Astrocyte (in vitro differentiated cells and primary cell): ENCODE data around the gene TBX4. TPM values are rescaled to one million over a fixed set of nuclear protein-coding genes. Genes with fewer than 3 reads are reported as not detected.

Experiments used
- DNase-seq: peaks from one replicate; pipeline ENCODE4 v3.0.0-alpha.2; 2010; ENCODE audit warnings: low read depth
- FAIRE-seq: peaks from 2 replicates; lab custom pipeline; 2011; peaks lifted over from hg19 to GRCh38; lab: Jason Lieb, UNC
- H2AFZ ChIP-seq: 2 replicates; pipeline ENCODE4 v1.6.0; 2012; ENCODE audit warnings: low read depth, low read length, inconsistent platforms
- H3K27ac ChIP-seq: 2 replicates; pipeline ENCODE4 v1.5.1; 2011; ENCODE audit warnings: low read depth, low read length, inconsistent platforms
- H3K27me3 ChIP-seq: 2 replicates; pipeline ENCODE4 v1.6.0; 2011; ENCODE audit warnings: low read length, inconsistent platforms; ENCODE audit not compliant: insufficient read depth
- H3K36me3 ChIP-seq: 2 replicates; pipeline ENCODE4 v1.5.1; 2011; ENCODE audit warnings: low read length, inconsistent platforms; ENCODE audit not compliant: insufficient read depth
- H3K4me1 ChIP-seq: 2 replicates; pipeline ENCODE4 v1.5.1; 2011; ENCODE audit warnings: low read length, inconsistent platforms; ENCODE audit not compliant: insufficient read depth
- H3K4me2 ChIP-seq: 2 replicates; pipeline ENCODE4 v1.6.0; 2012; ENCODE audit warnings: low read length, inconsistent platforms
- H3K4me3 ChIP-seq: 2 replicates; pipeline ENCODE4 v1.5.1; 2011; ENCODE audit warnings: low read depth, mild to moderate bottlenecking, low read length, inconsistent platforms; ENCODE audit not compliant: insufficient read depth
- H3K79me2 ChIP-seq: 2 replicates; pipeline ENCODE4 v1.6.0; 2012; ENCODE audit warnings: mild to moderate bottlenecking, low read length, inconsistent platforms; ENCODE audit not compliant: insufficient read depth
- H3K9ac ChIP-seq: 2 replicates; pipeline ENCODE4 v1.6.0; 2012; ENCODE audit warnings: mild to moderate bottlenecking, low read length, inconsistent platforms
- H3K9me3 ChIP-seq: 2 replicates; pipeline ENCODE4 v1.5.1; 2012; ENCODE audit warnings: low read depth, mild to moderate bottlenecking, low read length, inconsistent platforms; ENCODE audit not compliant: insufficient read depth
- H4K20me1 ChIP-seq: 2 replicates; pipeline ENCODE4 v1.6.0; 2012; ENCODE audit warnings: low read length, inconsistent platforms; ENCODE audit not compliant: insufficient read depth
- H3K27ac Mint-ChIP-seq: one replicate; pipeline ENCODE4 v1.8.0; 2021; ENCODE audit warnings: mild to moderate bottlenecking, mixed read lengths; ENCODE audit not compliant: unreplicated experiment
- H3K27me3 Mint-ChIP-seq: one replicate; pipeline ENCODE4 v1.8.0; 2021; ENCODE audit warnings: low read depth, mixed read lengths; ENCODE audit not compliant: unreplicated experiment
- H3K36me3 Mint-ChIP-seq: one replicate; pipeline ENCODE4 v1.8.0; 2021; ENCODE audit warnings: low read depth, mixed read lengths; ENCODE audit not compliant: unreplicated experiment
- H3K4me1 Mint-ChIP-seq: one replicate; pipeline ENCODE4 v1.8.0; 2021; ENCODE audit warnings: low read depth, mixed read lengths; ENCODE audit not compliant: unreplicated experiment
- H3K4me3 Mint-ChIP-seq: one replicate; pipeline ENCODE4 v1.8.0; 2021; ENCODE audit warnings: mild to moderate bottlenecking, moderate library complexity, mixed read lengths; ENCODE audit not compliant: unreplicated experiment
- H3K9me3 Mint-ChIP-seq: one replicate; pipeline ENCODE4 v1.8.0; 2021; ENCODE audit warnings: mild to moderate bottlenecking, mixed read lengths; ENCODE audit not compliant: unreplicated experiment
- EZH2 ChIP-seq: IDR thresholded peaks from 2 replicates; pipeline ENCODE4 v1.6.1; 2012; ENCODE audit warnings: mild to moderate bottlenecking, low read length, inconsistent platforms; ENCODE audit not compliant: insufficient read depth
- total RNA-seq: library from RNA; stranded (reverse); gene quantifications from 2 replicates; pipeline ENCODE4 v1.2.1, GENCODE V29; 2021
- TF ChIP-seq, protein P1 (sequence below): IDR thresholded peaks from 2 replicates; pipeline ENCODE4 v1.5.1; 2011; ENCODE audit warnings: low read depth, mild to moderate bottlenecking, inconsistent platforms, low read length, moderate library complexity; ENCODE audit not compliant: insufficient read depth

The TBX4 gene
- total RNA-seq, 1 donor from 2014 or later, result 0.14 TPM

DNA sequence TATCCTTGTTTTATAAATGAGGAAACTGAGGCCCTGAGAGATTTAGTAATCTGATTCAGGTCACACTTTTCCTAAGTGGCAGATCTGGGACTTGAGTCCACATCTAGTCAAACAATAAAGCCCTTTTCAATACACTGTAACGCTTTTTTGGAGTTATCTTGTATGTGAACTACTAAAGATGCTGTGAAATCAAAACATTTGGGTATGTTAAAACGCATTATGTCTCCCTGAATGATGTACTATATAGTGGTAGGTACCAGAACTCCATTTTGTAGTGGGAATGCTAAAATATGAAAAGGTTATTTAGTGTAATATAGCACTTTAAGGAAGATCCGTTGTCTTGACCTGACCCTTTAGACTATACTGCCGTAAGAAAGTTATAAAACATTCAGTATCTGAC lies 81.6 kb downstream of the TBX4 start:
- Histone ChIP-seq H3K9me3 (no peaks in the 10 kb centered on the region), H4K20me1 (no peaks in the 10 kb centered on the region), H3K9ac (no peak overlapping the region), H3K27me3 (peaks cover 4% of the 10 kb centered on the region), H3K79me2 (no peaks in the 10 kb centered on the region), H3K4me2 (no peak overlapping the region), H3K4me1 (no peaks in the 10 kb centered on the region), H3K36me3 (no peaks in the 10 kb centered on the region), H3K27ac (no peak overlapping the region), H2AFZ (no peak overlapping the region), H3K4me3 (no peak overlapping the region)
- no peak overlapping the region for H3K4me3 Mint-ChIP-seq
- H3K27me3 Mint-ChIP-seq, result no peaks in the 10 kb centered on the region
- H3K9me3 Mint-ChIP-seq, result no peaks in the 10 kb centered on the region
- TF ChIP-seq, protein P1, sequence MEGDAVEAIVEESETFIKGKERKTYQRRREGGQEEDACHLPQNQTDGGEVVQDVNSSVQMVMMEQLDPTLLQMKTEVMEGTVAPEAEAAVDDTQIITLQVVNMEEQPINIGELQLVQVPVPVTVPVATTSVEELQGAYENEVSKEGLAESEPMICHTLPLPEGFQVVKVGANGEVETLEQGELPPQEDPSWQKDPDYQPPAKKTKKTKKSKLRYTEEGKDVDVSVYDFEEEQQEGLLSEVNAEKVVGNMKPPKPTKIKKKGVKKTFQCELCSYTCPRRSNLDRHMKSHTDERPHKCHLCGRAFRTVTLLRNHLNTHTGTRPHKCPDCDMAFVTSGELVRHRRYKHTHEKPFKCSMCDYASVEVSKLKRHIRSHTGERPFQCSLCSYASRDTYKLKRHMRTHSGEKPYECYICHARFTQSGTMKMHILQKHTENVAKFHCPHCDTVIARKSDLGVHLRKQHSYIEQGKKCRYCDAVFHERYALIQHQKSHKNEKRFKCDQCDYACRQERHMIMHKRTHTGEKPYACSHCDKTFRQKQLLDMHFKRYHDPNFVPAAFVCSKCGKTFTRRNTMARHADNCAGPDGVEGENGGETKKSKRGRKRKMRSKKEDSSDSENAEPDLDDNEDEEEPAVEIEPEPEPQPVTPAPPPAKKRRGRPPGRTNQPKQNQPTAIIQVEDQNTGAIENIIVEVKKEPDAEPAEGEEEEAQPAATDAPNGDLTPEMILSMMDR, result no peak
- no peak for TF ChIP-seq EZH2
- H3K4me1 Mint-ChIP-seq, result no peaks in the 10 kb centered on the region
- DNase-seq (no peak), FAIRE-seq (no peak)
- H3K27ac Mint-ChIP-seq, result no peak overlapping the region
- H3K36me3 Mint-ChIP-seq, result no peaks in the 10 kb centered on the region

DNA sequence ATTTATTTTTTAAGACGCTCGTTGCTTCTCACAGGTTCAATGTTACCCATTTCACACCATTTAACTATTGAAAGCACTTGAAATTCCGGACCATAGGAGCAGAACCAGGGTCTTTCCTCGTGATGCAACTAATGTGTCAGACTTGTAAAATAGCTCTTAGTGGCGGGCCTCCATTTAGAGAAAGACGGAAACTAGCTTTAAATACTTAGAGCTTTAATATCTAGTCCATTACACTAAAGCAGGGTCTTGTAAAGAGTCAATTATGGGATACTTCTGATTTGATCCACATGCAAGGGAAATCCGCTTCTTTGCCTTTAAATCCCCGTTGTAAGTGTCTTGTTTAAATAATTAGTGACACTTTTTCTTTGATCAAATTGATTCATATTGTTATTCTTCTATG lies 82.2 kb downstream of the TBX4 start:
- Histone ChIP-seq H3K4me2 (no peak overlapping the region), H3K27ac (no peak overlapping the region), H3K36me3 (no peaks in the 10 kb centered on the region), H2AFZ (no peak overlapping the region), H3K79me2 (no peaks in the 10 kb centered on the region), H3K9ac (no peak overlapping the region), H3K27me3 (peaks cover under 1% of the 10 kb centered on the region), H4K20me1 (no peaks in the 10 kb centered on the region), H3K4me1 (no peaks in the 10 kb centered on the region), H3K4me3 (no peak overlapping the region), H3K9me3 (no peaks in the 10 kb centered on the region)
- no peak for DNase-seq
- no peak for FAIRE-seq
- Mint-ChIP-seq H3K36me3 (no peaks in the 10 kb centered on the region), H3K27ac (no peak overlapping the region), H3K9me3 (no peaks in the 10 kb centered on the region), H3K27me3 (no peaks in the 10 kb centered on the region), H3K4me1 (no peaks in the 10 kb centered on the region), H3K4me3 (no peak overlapping the region)
- TF ChIP-seq, protein P1, result no peak
- no peak for TF ChIP-seq EZH2

Other genes with a start within 250 kb of the TBX4 start
- 0.50 and 0.53 TPM in 2 replicates for gene TBX2, start 52.6 kb upstream of the TBX4 start, total RNA-seq
- gene NACA2, start 138.8 kb downstream of the TBX4 start, total RNA-seq, result not detected in 2 replicates